Fibroblast of skin of right quadriceps (primary cell): ENCODE measurements around the gene ZBTB6.
"Not testable (repeated sequence)": the region's sequence is repeated elsewhere in the genome, so short reads cannot be mapped to it uniquely, and the experiment has no call there.

ENCODE experiments used
- DNase-seq: peaks from one replicate; pipeline ENCODE4 v3.0.0-alpha.2; 2013

The ZBTB6 gene

DNA sequence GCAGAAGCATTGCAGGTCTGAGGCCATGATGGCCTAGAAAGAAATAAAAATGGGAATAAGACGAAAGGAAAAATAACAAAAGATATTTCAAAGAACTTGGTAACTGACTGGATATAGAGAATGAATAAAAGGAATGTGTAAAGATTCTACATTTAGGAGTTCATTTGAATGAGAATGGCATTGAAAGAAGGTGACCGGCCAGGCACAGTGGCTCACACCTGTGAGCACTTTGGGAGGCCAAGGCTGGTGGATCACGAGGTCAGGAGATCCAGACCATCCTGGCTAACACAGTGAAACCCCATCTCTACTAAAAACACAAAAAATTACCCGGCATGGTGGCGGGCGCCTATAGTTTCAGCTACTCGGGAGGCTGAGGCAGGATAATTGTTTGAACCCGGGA, 9.6 kb upstream of the ZBTB6 start:
- no peak for DNase-seq

DNA sequence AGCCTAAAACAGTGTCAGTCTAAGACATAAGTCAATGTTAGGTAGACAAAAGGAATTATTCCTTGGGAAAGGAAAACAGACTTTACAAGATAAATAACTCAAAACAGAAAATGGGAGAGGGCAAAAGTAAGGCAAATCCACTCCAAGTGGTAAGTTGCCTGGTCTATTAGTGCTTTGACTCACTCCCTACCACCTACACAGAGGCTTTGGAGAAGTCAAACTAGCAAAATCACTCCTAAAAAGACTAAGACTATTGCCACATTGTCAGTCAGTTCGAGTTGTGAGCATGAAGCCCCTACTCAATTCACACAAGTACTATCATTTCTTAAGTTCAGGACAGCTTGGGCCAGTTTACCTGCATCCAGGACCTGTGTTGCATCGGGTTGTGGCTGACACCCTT, 5.2 kb upstream of the ZBTB6 start:
- DNase-seq = no peak

DNA sequence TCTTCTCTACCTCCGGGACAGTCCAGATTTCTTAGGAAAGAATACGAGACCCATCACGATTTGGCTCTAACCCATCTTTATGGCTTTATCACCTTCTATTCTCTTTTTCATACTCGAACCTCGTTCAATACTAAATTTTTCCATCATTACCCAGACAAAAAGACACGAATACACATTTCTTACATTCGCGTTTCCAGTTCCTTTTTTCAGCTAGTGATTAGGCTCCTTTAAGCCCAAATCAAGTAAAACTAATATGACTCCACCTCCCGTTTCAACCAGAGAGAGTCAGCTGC, 506 bp downstream of the ZBTB6 start:
- no peak for DNase-seq

DNA sequence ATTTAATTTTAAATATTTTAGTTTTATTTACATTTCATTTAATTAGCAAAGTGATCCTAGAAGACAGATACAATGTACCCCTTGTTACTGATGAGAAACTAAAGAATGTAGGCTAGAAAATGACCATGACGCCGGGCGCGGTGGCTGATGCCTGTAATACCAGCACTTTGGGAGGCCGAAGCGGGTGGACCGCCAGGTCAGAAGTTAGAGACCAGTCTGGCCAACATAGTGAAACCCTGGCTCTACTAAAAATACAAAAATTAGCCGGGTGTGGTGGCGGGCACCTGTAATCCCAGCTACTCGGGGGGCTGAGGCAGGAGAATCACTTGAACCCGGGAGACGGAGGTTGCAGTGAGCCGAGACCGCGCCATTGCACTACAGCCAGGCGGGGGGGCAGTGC, 7.0 kb downstream of the ZBTB6 start:
- DNase-seq = not testable (repeated sequence)

DNA sequence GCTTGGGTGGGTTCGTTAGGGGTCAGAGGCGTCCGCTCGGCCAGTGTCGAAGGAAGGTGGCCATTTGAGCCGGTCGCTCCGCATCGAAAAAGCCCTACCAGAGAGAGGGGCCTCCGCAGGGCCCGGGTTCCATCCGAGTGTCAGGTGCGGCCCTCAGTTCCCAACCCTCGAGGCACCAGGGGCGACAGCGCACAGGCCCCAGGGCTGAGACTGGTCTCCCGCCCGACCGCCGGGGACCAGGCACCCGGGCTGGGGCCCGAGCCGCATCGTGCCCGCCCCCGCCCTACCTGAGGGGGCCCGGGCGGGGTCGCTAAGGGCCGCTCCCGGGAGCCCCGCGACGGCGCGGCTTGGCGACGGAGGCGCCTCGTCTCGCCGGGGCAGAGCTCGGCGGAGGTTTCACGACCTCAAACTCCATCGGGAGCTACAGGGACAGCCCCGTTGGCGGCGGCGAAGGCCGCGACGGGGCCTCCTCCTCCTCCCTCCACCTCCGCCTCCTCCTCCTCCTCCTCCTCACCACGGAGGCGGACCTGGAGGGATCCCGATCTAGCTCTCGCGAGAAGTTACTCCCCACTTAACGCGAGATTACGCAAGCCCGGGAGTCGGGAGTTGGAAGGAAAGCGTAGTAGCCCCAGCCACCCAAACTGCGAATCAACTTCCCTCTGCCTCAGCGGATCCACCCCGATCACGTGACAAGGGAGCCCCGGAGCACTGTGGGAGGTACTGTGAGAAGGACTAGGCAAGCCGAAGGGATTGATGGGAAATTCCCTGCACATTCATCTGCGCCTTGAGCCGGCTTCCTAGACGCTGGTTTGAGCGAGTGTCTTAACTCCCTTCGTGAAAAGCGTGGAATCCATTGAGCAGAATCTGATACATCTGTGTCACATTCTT, 8.1 kb downstream of the ZBTB6 start, which contains the start of gene RC3H2:
TSS of gene RC3H2 (minus strand) at position 537 of the 888 bp plus-strand sequence. CDS start 7,850 bp downstream, outside the sequence.
- peak; percentile 100 for DNase-seq

DNA sequence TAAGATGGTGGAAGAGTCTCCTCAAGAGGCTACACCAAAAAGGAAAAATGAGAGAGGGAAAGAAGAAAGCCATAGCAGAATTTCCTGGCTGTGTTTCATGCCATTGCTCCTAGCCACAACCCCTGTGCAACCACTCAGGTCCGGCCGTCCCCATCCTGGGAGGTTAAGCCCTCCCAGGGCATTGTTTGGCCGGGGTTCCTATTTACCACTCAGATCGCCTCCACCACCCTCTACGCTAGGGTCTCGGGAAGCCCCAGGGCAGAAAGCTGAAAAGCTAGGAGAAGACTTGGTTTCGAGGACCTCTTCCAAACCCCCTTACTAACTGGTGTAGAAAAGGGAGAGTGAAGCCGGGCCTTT, 8.7 kb downstream of the ZBTB6 start:
- peak; percentile 20 for DNase-seq

DNA sequence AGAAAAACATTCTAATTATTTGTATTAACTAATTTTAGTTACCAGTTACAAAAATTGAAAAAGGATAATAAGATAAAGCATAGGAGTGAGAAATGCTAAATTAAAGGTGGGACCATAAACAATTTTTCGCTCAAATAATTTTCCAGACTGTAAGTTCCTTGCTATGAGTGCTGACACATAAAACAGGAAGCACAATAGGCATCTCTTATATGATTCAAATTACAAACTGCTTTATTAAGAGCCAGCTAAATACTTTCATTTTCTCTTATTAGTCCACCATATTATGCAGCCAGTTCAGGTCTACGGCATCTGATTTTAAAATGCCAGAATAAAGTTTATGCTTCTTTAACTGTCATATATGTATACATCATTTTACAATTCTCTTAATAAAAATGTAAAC, 12.3 kb downstream of the ZBTB6 start:
- DNase-seq = peak; percentile 7

DNA sequence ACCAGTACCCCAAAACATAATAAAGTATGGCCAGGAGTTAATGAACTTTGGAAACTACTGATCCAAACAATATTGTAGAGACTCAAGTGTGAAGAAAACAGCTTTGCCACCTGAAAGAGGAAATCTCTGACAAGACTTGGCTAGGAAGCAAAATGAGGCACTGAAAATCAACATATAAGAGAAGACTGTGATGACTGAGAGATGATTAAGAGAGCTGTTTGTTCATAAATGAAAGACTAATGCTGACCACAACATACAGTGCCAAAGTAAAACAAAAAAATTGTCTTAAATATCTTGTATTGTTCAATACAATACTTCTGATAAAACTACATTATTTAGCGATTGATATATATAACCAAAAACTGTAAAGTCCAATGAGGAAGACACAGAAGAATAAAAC, 15.2 kb downstream of the ZBTB6 start:
- peak; percentile 2 for DNase-seq

DNA sequence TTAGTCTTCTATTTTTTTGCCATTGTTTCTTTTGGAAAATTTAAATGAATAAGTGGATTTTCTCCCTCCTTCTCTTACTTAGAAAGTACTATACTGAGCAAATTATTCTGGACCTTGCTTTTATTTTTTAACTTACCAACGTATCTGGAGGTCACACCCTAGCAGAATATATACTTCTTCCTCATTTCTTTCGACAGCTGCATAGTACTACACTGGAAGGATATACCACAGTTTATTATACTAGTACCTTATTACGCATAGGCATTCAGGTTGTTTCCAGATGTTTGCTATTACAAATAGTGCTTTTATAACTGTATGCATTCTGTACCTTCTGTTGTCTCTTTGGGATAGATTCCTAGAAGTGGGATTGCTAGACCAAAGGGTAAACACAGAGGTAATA, 24.6 kb downstream of the ZBTB6 start:
- no peak for DNase-seq

DNA sequence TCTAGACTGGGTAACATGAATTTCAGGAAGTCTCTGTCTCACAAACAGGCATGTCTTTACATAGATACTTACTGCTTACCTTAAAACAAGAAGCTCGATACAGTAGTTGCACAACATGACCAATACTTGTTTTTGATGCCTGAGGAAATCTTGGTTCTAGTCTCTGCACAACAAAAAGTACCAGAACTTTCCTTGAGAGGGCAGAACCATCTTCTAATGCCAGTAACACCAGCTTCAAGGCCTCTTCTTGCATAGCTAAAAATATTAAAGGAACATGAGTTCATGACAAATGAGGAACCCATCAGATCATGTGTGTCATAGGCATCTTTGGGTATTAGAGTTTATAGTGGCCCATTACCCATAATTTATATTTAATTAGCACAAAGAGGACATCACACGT, 30.0 kb downstream of the ZBTB6 start:
- no peak for DNase-seq

DNA sequence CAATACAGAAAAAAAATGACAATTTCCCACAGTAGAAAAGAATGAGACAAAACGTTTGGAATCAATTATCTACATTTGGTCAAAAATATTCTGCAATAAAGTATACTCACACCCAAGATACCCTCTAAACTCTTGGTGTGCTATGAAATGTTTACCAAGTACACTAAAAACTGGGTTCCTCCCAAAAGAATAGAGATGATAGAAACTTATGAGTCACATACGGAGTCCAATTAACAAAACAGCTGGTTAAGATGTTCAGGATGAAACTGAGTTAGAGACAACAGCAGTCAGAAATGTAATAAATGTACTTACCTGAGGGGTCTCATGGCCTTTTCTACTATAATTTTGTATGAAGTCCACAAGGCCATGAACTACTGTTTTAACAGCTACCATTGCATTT, 33.7 kb downstream of the ZBTB6 start:
- DNase-seq = no peak

DNA sequence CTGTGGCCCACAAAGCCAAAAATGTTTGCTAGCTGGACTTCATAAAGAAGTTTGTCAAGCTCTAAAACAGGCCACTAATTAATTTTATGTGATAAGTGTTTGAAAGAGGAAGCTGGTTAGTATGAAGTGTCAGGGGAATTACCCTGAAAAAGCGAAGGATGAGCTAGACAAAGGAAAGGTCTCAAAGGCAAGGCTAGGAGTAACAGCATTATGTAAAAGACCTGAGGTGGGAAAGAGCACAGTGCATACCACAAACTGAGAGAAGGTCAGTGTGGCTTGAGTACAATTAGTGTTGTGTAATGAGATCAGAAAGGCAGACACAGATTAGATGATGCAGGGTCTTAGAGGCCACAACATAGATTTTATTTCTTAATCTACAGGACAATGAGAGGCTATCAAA, 37.6 kb downstream of the ZBTB6 start:
- DNase-seq = no peak

DNA sequence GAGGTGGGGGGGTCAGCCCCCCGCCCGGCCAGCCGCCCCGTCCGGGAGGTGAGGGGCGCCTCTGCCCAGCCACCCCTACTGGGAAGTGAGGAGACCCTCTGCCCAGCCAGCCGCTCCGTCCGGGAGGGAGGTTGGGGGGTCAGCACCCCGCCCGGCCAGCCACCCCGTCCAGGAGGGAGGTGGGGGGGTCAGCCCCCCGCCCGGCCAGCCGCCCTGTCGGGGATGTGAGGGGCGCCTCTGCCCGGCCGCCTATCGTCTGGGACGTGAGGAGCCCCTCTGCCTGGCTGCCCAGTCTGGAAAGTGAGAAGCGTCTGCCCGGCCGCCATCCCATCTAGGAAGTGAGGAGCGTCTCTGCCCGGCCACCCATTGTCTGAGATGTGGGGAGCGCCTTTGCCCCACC, 45.8 kb downstream of the ZBTB6 start:
- not testable (repeated sequence) for DNase-seq

DNA sequence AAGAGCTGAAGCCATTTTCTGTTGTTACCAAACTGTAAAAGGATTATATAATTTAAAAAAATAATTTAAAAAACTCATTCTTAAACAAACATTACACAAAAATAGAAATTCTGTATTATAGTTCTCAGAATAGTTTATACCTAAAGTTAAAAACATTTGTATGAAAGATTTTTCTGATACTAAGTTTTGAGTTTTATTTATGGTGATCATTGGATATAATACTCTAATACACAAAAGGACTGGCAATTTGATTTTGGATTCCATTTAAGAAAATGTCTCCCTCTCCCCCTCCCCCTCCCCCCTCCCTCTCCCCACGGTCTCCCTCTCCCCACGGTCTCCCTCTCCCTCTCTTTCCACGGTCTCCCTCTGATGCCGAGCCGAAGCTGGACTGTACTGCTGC, 47.0 kb downstream of the ZBTB6 start:
- no peak for DNase-seq

DNA sequence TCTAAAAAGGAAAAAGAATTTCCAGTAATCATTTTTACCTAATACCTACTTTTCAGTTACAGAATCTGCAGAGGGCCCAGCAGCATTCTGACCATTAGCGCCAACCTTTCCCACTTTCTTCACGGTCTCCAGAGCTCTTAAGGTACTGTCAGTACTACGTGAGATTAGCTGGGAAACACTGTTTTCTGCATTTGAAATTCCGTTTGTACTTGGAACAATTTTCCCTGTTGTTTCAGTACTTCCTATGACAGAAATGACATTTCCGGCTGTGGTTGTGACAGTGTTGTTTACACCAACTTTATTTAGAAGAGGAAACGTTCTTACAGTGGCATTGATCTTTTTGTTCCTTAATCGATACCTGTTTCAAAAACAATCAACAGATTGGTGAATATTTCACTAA, 47.8 kb downstream of the ZBTB6 start:
- no peak for DNase-seq

DNA sequence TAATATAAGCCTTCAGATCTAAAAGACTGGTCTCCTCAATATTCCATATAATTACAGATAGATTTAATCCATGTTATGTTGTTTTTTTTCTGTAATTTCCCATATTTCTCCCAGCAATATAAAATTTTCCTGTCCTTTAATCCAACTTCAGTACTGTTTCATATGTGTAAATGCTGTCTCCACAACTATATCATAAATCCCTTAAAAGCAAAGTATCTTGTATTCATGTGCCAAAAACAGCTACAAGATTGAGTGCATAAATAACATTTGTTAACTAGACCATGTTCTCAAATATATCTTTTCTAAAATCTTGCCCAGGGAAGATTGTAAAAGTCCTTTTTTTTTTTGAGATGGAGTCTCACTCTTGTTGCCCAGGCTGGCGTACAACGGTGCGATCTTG, 49.7 kb downstream of the ZBTB6 start:
- DNase-seq = no peak

DNA sequence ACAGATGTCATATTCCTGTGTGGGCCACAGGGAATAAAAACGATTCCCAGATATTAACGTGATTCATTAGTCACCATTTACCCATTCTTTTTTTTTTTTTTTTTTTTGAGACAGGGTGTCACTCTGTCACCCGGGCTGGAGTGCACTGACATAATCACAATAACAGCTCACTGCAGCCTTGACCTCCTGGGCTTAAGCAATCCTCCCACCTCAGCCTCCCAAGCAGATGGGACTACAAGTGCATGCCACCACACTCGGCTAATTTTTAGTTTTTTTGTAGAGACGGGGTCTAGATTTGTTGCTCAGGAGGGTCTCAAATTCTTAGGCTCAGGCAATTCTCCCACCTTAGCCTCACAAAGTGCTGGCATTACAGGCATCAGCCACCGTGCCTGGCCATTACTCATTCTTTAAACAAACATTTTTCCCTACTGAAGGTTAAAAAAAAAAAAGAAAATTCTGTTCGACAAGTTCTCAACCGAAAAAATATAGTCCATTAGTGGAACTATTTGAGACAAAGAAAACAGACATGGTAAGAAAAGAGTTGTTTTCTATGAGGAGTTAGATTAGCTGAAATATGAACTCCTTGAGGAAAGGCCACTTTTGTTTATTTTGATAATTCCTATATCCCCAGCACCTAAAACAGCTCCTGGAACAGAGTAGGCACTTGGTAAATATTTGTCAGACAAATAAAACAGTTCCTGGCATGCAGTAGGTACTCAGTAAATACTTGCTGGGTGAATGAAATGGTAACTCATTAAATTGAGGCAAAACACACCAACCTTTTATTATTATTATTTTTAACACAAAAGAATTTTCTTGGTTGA, 52.6 kb downstream of the ZBTB6 start:
- DNase-seq = no peak
